ACC112 (cell line): ENCODE results near the gene CNMD.
"Not testable (repeated sequence)": the region's sequence is repeated elsewhere in the genome, so short reads cannot be mapped to it uniquely, and the experiment has no call there.

Experiments used
- H2AFZ ChIP-seq: fragments of 200-600 bp; sonication (generic); one replicate; pipeline ENCODE4 v1.6.0; 2017; ENCODE audit warnings: antibody characterized with exemption, low read length; ENCODE audit not compliant: unreplicated experiment
- H3K27ac ChIP-seq: fragments of 200-600 bp; sonication (generic); 2 replicates; pipeline ENCODE4 v1.5.1; 2014; ENCODE audit warnings: low read depth, mild to moderate bottlenecking, antibody characterized with exemption, low read length, moderate library complexity
- H3K27me3 ChIP-seq: fragments of 200-600 bp; sonication (generic); 2 replicates; pipeline ENCODE4 v1.6.1; 2014; ENCODE audit warnings: mild to moderate bottlenecking, antibody characterized with exemption, low read length, moderate library complexity, mixed read lengths; ENCODE audit not compliant: insufficient read depth
- H3K36me3 ChIP-seq: fragments of 200-600 bp; sonication (generic); 2 replicates; pipeline ENCODE4 v1.6.1; 2016; ENCODE audit warnings: mild to moderate bottlenecking, antibody characterized with exemption, low read length, moderate library complexity, mixed read lengths; ENCODE audit not compliant: insufficient read depth
- H3K4me1 ChIP-seq: fragments of 200-600 bp; sonication (generic); one replicate; pipeline ENCODE4 v1.6.1; 2016; ENCODE audit warnings: low read length, mixed read lengths; ENCODE audit not compliant: insufficient read depth, unreplicated experiment, control insufficient read depth
- H3K4me3 ChIP-seq: fragments of 200-600 bp; sonication (generic); 2 replicates; pipeline ENCODE4 v1.5.1; 2014; ENCODE audit warnings: mild to moderate bottlenecking, low read depth, low read length
- H3K79me2 ChIP-seq: fragments of 200-600 bp; sonication (generic); one replicate; pipeline ENCODE4 v1.6.0; 2016; ENCODE audit warnings: low read length; ENCODE audit not compliant: control insufficient read depth, unreplicated experiment, insufficient read depth

The CNMD gene

GRCh38 chr13:52695856-52696255 lies 43.8 kb downstream of the CNMD start:
- H3K36me3 ChIP-seq = no peaks in the 10 kb centered on the region
- H3K27me3 ChIP-seq = no peaks in the 10 kb centered on the region
- H3K79me2 ChIP-seq = no peaks in the 10 kb centered on the region
- no peak overlapping the region for H3K4me3 ChIP-seq
- H2AFZ ChIP-seq = no peak overlapping the region
- no peaks in the 10 kb centered on the region for H3K4me1 ChIP-seq
- no peak overlapping the region for H3K27ac ChIP-seq

GRCh38 chr13:52686376-52686775 lies 53.2 kb downstream of the CNMD start:
- H3K4me1 ChIP-seq = no peaks in the 10 kb centered on the region
- H3K36me3 ChIP-seq = no peaks in the 10 kb centered on the region; the same call in 1 of the 2 replicates
- no peak overlapping the region for H3K4me3 ChIP-seq
- no peak overlapping the region for H2AFZ ChIP-seq
- no peak overlapping the region for H3K27ac ChIP-seq
- no peaks in the 10 kb centered on the region for H3K79me2 ChIP-seq
- no peaks in the 10 kb centered on the region for H3K27me3 ChIP-seq

GRCh38 chr13:52685806-52686205 lies 53.8 kb downstream of the CNMD start:
- H3K36me3 ChIP-seq, H3K27ac ChIP-seq, H3K79me2 ChIP-seq, H3K27me3 ChIP-seq, H3K4me1 ChIP-seq, H3K4me3 ChIP-seq, H2AFZ ChIP-seq: not testable (repeated sequence)

- H3K27me3 ChIP-seq = no peaks in the 10 kb centered on the region
- H3K27ac ChIP-seq = no peak overlapping the region
- peaks cover 9% of the 10 kb centered on the region for H3K79me2 ChIP-seq
- no peak overlapping the region for H2AFZ ChIP-seq
- H3K4me3 ChIP-seq = no peak overlapping the region
- H3K4me1 ChIP-seq = no peaks in the 10 kb centered on the region
- peaks cover 24% of the 10 kb centered on the region for H3K36me3 ChIP-seq
These were observed 61.8 kb downstream of the CNMD start for GRCh38 chr13:52677823-52678222.

GRCh38 chr13:52673465-52673864 lies 66.2 kb downstream of the CNMD start:
- H3K79me2 ChIP-seq = peaks cover 9% of the 10 kb centered on the region
- H3K36me3 ChIP-seq = peaks cover 14% of the 10 kb centered on the region
- H3K4me3 ChIP-seq = no peak overlapping the region
- no peaks in the 10 kb centered on the region for H3K4me1 ChIP-seq
- no peaks in the 10 kb centered on the region for H3K27me3 ChIP-seq
- no peak overlapping the region for H3K27ac ChIP-seq
- H2AFZ ChIP-seq = no peak overlapping the region

GRCh38 chr13:52670726-52671125 lies 68.9 kb downstream of the CNMD start:
- no peak overlapping the region for H3K27ac ChIP-seq
- no peaks in the 10 kb centered on the region for H3K4me1 ChIP-seq
- no peaks in the 10 kb centered on the region for H3K27me3 ChIP-seq
- H3K36me3 ChIP-seq = peaks cover 14% of the 10 kb centered on the region
- peaks cover 8% of the 10 kb centered on the region for H3K79me2 ChIP-seq
- no peak overlapping the region for H3K4me3 ChIP-seq
- H2AFZ ChIP-seq = no peak overlapping the region

- H2AFZ ChIP-seq = no peak overlapping the region
- H3K4me1 ChIP-seq = no peaks in the 10 kb centered on the region
- H3K27me3 ChIP-seq = no peaks in the 10 kb centered on the region
- H3K79me2 ChIP-seq = no peaks in the 10 kb centered on the region
- peaks cover 15% of the 10 kb centered on the region; the same call in 1 of the 2 replicates for H3K36me3 ChIP-seq
- no peak overlapping the region for H3K27ac ChIP-seq
- H3K4me3 ChIP-seq = no peak overlapping the region
These were observed 69.9 kb downstream of the CNMD start for GRCh38 chr13:52669677-52670076.

- H3K79me2 ChIP-seq = no peaks in the 10 kb centered on the region
- H3K36me3 ChIP-seq = peaks cover 33% of the 10 kb centered on the region
- no peak overlapping the region for H3K4me3 ChIP-seq
- no peaks in the 10 kb centered on the region for H3K27me3 ChIP-seq
- H3K27ac ChIP-seq = no peak overlapping the region
- no peak overlapping the region for H2AFZ ChIP-seq
- no peaks in the 10 kb centered on the region for H3K4me1 ChIP-seq
These were observed 74.3 kb downstream of the CNMD start for GRCh38 chr13:52665325-52665724.

GRCh38 chr13:52664272-52664671 lies 75.3 kb downstream of the CNMD start:
- peaks cover 38% of the 10 kb centered on the region for H3K36me3 ChIP-seq
- H3K79me2 ChIP-seq = no peaks in the 10 kb centered on the region
- no peak overlapping the region for H3K27ac ChIP-seq
- no peak overlapping the region for H2AFZ ChIP-seq
- no peak overlapping the region for H3K4me3 ChIP-seq
- H3K27me3 ChIP-seq = no peaks in the 10 kb centered on the region
- no peaks in the 10 kb centered on the region for H3K4me1 ChIP-seq

GRCh38 chr13:52659340-52659739 lies 80.3 kb downstream of the CNMD start:
- H3K27me3 ChIP-seq = no peaks in the 10 kb centered on the region
- H3K27ac ChIP-seq = no peak overlapping the region
- peaks cover 33% of the 10 kb centered on the region for H3K36me3 ChIP-seq
- H3K4me1 ChIP-seq = peaks cover 11% of the 10 kb centered on the region
- peaks cover 40% of the 10 kb centered on the region for H3K79me2 ChIP-seq
- no peak overlapping the region for H3K4me3 ChIP-seq
- H2AFZ ChIP-seq = no peak overlapping the region
